ENCODE measurements around the gene M1AP. TPM values are rescaled to one million over a fixed set of nuclear protein-coding genes. Genes with fewer than 3 reads are reported as not detected.
A peak's percentile ranks its signal among the peaks of the same experiment; 100 is the strongest.

Gene M1AP
- total and polyA plus RNA-seq, 2 of the 4 experiments (the other 2 are of a cell fraction): 0.03 TPM; not detected in 1

- H3K36me3 ChIP-seq (ENCODE audit: control insufficient read depth, insufficient read depth, low read length): peaks cover 28% of the 10 kb centered on the region
- peak; percentile 9 for ATAC-seq (ENCODE audit: low read depth)
- 15% methylated on average over 13 of the region's 27 CpGs; no CpG with 5 or more reads in 1 of the 2 experiments for WGBS, 2 experiments (ENCODE audit: extremely low coverage in 2 of 2, insufficient read length in 1 of 2)
Measured at GRCh38 chr2:74552914-74553811, 95.0 kb downstream of the M1AP start.

More at GRCh38 chr2:74552914-74553811, 95.0 kb downstream of the M1AP start:
- Histone ChIP-seq H2AFZ (replicated peaks; ENCODE audit: low read length, poor library complexity) (peak overlapping the region; percentile 98), H2BK120ac (ENCODE audit: low read depth, low read length) (peak overlapping the region; percentile 84), H4K8ac (ENCODE audit: low read depth in 2 of 2, low read length in 2 of 2) (peak overlapping the region; percentile 79 to 94), H3K27me3 (ENCODE audit: control insufficient read depth, insufficient read depth, low read length) (no peaks in the 10 kb centered on the region), H3K4me1 (ENCODE audit: control insufficient read depth, insufficient read depth, low read length) (peaks cover 24% of the 10 kb centered on the region), H2AK9ac (replicated peaks; ENCODE audit: low read depth, low read length, poor library complexity) (peak overlapping the region; percentile 97), H3K4me2 (ENCODE audit: low read depth, low read length) (peak overlapping the region; percentile 87), H3K18ac (ENCODE audit: low read depth, low read length) (peak overlapping the region; percentile 77), H2BK20ac (ENCODE audit: low read depth, low read length) (peak overlapping the region; percentile 58), H3K14ac (replicated peaks; ENCODE audit: low read depth, low read length) (peak overlapping the region; percentile 98), H2BK5ac (ENCODE audit: low read depth, low read length, poor library complexity, severe bottlenecking) (peak overlapping the region; percentile 87), H3K27ac (ENCODE audit: insufficient read depth, low read length) (peak overlapping the region; percentile 91), H3K9me3 (ENCODE audit: control insufficient read depth, insufficient read depth, low read length) (no peaks in the 10 kb centered on the region), H3K4me3 (ENCODE audit: insufficient read depth, low read depth, low read length) (peak overlapping the region; percentile 78), H3K79me1 (ENCODE audit: low read depth in 1 of 2, low read length in 2 of 2) (peaks cover 20 to 72% of the 10 kb centered on the region in 2 experiments), H2AK5ac (ENCODE audit: low read depth, low read length) (peak overlapping the region; percentile 90), H2BK15ac (ENCODE audit: low read depth, low read length) (peak overlapping the region; percentile 81; the same call in 2 of the 3 replicates), H4K5ac (ENCODE audit: low read depth, low read length) (peak overlapping the region; percentile 97), H3K9me1 (ENCODE audit: insufficient read depth, low read length) (peaks cover 16% of the 10 kb centered on the region; the same call in 1 of the 2 replicates), H3K23ac (ENCODE audit: low read depth, low read length) (peak overlapping the region; percentile 94), H3K4ac (ENCODE audit: low read depth, low read length) (peak overlapping the region; percentile 98), H4K20me1 (ENCODE audit: insufficient read depth, low read length) (no peaks in the 10 kb centered on the region; the same call in 1 of the 2 replicates), H3K56ac (ENCODE audit: extremely low read depth, insufficient read depth, low read length) (peak overlapping the region; percentile 63), H3K9ac (ENCODE audit: low read depth, low read length) (peak overlapping the region; percentile 90), H4K91ac (ENCODE audit: insufficient read depth, low read depth, low read length) (peak overlapping the region; percentile 98)
- intact Hi-C loops (cut with micrococcal nuclease): no loop called here
- no TSS peak for BruUV-seq (replicated peaks)
- no peak for TF ChIP-seq POLR2A (IDR thresholded peaks at IDR 0.05; ENCODE audit: low read depth, low read length)
- TF ChIP-seq CTCF (conservative IDR thresholded peaks at IDR 0.05; ENCODE audit: low read depth, low read length): no peak
- TF ChIP-seq MAFK (IDR thresholded peaks at IDR 0.05; ENCODE audit: low read depth, low read length): no peak
- no peak for TF ChIP-seq ELK1 (IDR thresholded peaks at IDR 0.05; ENCODE audit: borderline replicate concordance, low read depth, low read length)
- no peak for TF ChIP-seq MAZ (IDR thresholded peaks at IDR 0.05; ENCODE audit: borderline replicate concordance, low read depth, low read length)
- TF ChIP-seq FOS (IDR thresholded peaks at IDR 0.05; ENCODE audit: low read depth, low read length): no peak
- TF ChIP-seq MXI1 (IDR thresholded peaks at IDR 0.05; ENCODE audit: borderline replicate concordance, low read depth, low read length): no peak
- TF ChIP-seq NFE2L2 (IDR thresholded peaks at IDR 0.05; ENCODE audit: low read depth, low read length): no peak
- no peak for TF ChIP-seq BHLHE40 (IDR thresholded peaks at IDR 0.05; ENCODE audit: low read depth, low read length)
- TF ChIP-seq RCOR1 (IDR thresholded peaks at IDR 0.05; ENCODE audit: insufficient replicate concordance, low read length): no peak
- no peak for TF ChIP-seq RAD21 (IDR thresholded peaks at IDR 0.05; ENCODE audit: low read length)
- TF ChIP-seq CEBPB (IDR thresholded peaks at IDR 0.05; ENCODE audit: low read depth, low read length): no peak
- no peak for TF ChIP-seq USF2 (IDR thresholded peaks at IDR 0.05; ENCODE audit: low read depth, low read length)
- POLR2A ChIA-PET (ENCODE audit: unreplicated experiment): interaction anchor here (1.5 kb wide), 1 partner anchor 14 kb away, joined by 3 read pairs; no protein-coding TSS in a partner anchor
- in situ Hi-C loops (cut with MboI; ENCODE audit: low sequenced_read_pairs): no loop called here
- no peak for DNase-seq
- dilution Hi-C loops (cut with HindIII; ENCODE audit: low sequenced_read_pairs, unreplicated experiment): no loop called here
- CTCF ChIA-PET: no interaction called here
